T-helper 17 cell (primary cell): Measurements from ENCODE around the gene GRXCR2. TPM values are rescaled to one million over a fixed set of nuclear protein-coding genes. Genes with fewer than 3 reads are reported as not detected.
"Not testable (repeated sequence)": the region's sequence is repeated elsewhere in the genome, so short reads cannot be mapped to it uniquely, and the experiment has no call there.

Source experiments
- ATAC-seq: fragments of 150-1000 bp; cut with Tn5 transposase; 2 replicates; pipeline ENCODE4 v1.10.0; 2021; ENCODE audit warnings: mild to moderate bottlenecking, moderate library complexity
- DNase-seq, 3 donors: peaks; one replicate each; pipeline versions ENCODE4 v3.0.0 to v3.0.0-alpha.2; 2020 to 2021
- H3K9me3 ChIP-seq: one replicate; pipeline ENCODE4 v1.7.0; 2013; ENCODE audit warnings: low read length, mild to moderate bottlenecking; ENCODE audit not compliant: control insufficient read depth, poor library complexity, severe bottlenecking
- H3K27ac Mint-ChIP-seq: one replicate; pipeline ENCODE4 v1.8.0; 2022; ENCODE audit warnings: mild to moderate bottlenecking, moderate library complexity, mixed read lengths
- H3K27me3 Mint-ChIP-seq: one replicate; pipeline ENCODE4 v1.8.0; 2022; ENCODE audit warnings: mixed read lengths
- H3K36me3 Mint-ChIP-seq: one replicate; pipeline ENCODE4 v1.8.0; 2022; ENCODE audit warnings: low read depth, mixed read lengths
- H3K4me1 Mint-ChIP-seq: one replicate; pipeline ENCODE4 v1.8.0; 2022; ENCODE audit warnings: mild to moderate bottlenecking, mixed read lengths
- H3K4me3 Mint-ChIP-seq: one replicate; pipeline ENCODE4 v1.8.0; 2022; ENCODE audit warnings: mild to moderate bottlenecking, moderate library complexity, mixed read lengths
- total RNA-seq, 4 donors: library from RNA in 2 of 4; stranded (reverse) in 2 of 4; gene quantifications; one replicate each; pipeline ENCODE4 v1.2.3 and lab custom pipeline; 2022 to 2026

The GRXCR2 gene
- total RNA-seq, 2 donors from 2014 or later, result not detected

DNA sequence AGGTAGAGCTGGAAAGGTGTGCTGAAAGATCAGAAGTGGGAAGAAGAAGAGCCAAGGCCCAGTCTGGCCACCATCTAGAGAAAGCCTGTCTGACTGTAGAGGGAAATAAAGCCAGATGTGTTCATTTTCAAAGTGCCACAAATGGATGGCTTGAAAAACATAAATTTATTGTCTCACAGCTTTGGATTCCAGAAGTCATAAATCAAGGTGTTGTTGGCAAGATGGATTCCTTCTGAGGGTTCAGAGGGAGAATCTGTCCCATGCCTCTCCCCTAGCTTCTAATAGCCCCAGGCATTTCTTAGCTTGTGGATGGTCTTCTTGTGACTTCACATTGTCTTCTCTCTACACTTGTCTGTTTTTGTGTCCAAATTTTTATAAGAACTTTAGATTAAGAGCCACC is 31.5 kb downstream of the GRXCR2 start:
- ATAC-seq, result no peak
- H3K36me3 Mint-ChIP-seq, result no peaks in the 10 kb centered on the region
- H3K4me1 Mint-ChIP-seq, result peaks cover 2% of the 10 kb centered on the region
- DNase-seq, result no peak
- H3K27ac Mint-ChIP-seq, result no peak overlapping the region
- no peaks in the 10 kb centered on the region for H3K9me3 ChIP-seq
- peaks cover 29% of the 10 kb centered on the region for H3K27me3 Mint-ChIP-seq
- H3K4me3 Mint-ChIP-seq, result no peak overlapping the region

DNA sequence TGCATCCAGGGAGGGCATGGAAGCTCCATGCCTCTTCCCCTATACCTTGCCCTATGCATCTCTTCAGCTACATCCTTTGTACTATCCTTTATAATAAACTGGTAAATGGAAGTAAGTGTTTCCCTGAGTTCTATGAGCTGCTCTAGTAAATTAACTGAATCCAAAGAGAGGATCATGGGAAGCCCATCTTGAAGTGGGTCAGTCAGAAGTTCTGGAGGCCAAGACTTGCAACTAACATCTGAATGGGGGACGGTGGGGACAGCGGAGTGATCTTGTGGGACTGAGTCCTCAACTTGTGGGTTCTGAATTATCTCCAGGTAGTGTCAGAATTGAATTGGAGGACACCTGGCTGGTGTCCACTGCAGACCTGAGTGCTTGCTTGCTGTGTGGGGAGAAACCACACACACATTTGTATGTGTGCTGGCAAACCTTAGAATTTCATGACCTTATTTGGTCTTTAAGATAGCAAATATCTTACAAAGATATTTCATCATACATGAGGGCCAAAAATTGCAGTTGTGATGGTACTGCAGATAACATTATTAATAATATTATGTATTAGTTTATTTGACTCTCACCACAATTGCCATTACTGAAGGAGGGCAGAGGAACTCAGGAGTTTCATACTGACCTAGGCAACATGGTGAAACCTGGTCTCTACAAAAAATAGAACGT is 32.2 kb downstream of the GRXCR2 start:
- DNase-seq, result no peak
- peaks cover 6% of the 10 kb centered on the region for H3K4me1 Mint-ChIP-seq
- H3K27ac Mint-ChIP-seq, result no peak overlapping the region

DNA sequence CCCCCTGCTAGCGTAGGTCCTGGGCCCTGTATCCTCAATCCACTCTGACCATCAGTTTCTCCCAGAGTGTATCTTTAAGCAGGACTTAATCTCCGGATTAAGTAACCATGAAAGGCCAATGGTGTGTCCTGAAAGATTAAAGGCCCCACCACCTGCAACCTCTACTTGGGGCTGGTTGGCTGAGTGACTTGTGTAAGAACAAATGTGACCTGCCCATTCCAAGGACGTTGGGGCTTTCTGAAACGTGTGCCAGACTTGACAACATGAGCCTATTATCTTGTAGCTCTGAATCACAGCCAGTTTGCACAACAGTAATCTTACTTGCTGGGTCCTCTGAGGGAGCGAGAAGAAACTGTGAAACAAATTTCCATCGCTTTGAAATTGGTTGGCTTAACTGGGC is 34.5 kb downstream of the GRXCR2 start:
- H3K27me3 Mint-ChIP-seq, result peaks cover 19% of the 10 kb centered on the region
- DNase-seq (no peak), ATAC-seq (no peak)
- peaks cover 10% of the 10 kb centered on the region for H3K4me1 Mint-ChIP-seq
- H3K27ac Mint-ChIP-seq, result no peak overlapping the region
- H3K36me3 Mint-ChIP-seq, result no peaks in the 10 kb centered on the region
- H3K9me3 ChIP-seq, result no peaks in the 10 kb centered on the region
- H3K4me3 Mint-ChIP-seq, result no peak overlapping the region

More for the DNA sequence above, 32.2 kb downstream of the GRXCR2 start:
- no peak for ATAC-seq
- Mint-ChIP-seq H3K36me3 (no peaks in the 10 kb centered on the region), H3K27me3 (peaks cover 23% of the 10 kb centered on the region), H3K4me3 (no peak overlapping the region)
- H3K9me3 ChIP-seq, result no peaks in the 10 kb centered on the region

GRCh38 chr5:145836241-145836640 is 36.6 kb downstream of the GRXCR2 start:
- ATAC-seq, H3K9me3 ChIP-seq, H3K36me3 Mint-ChIP-seq, DNase-seq, H3K27ac Mint-ChIP-seq: not testable (repeated sequence)
- Mint-ChIP-seq H3K4me1 (peaks cover 16% of the 10 kb centered on the region), H3K4me3 (peak overlapping the region; percentile 87), H3K27me3 (peaks cover 13% of the 10 kb centered on the region)

DNA sequence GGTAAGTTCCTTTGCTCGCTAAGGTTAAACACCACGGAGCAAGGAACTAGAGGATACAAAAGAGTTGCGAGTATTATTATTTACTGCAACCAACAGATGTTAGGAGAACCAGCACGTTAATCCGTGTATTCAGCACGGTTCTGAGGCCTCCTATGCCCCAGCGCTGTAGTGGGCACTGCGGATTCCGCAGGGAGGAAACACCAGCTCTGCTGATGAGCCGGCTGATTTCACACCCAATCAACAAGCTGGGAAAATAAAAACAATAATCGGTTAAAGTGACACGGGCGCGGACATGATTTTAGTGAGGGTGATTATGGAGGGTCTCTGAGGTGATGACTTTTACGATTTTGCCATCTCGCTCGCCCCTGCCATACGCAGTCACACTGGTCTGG is 37.0 kb downstream of the GRXCR2 start:
- peaks cover 13% of the 10 kb centered on the region for H3K27me3 Mint-ChIP-seq
- no peak overlapping the region for H3K27ac Mint-ChIP-seq
- peaks cover 19% of the 10 kb centered on the region for H3K4me1 Mint-ChIP-seq
- DNase-seq (no peak), ATAC-seq (peak; percentile 36)
- no peaks in the 10 kb centered on the region for H3K9me3 ChIP-seq
- H3K36me3 Mint-ChIP-seq, result no peaks in the 10 kb centered on the region
- H3K4me3 Mint-ChIP-seq, result peak overlapping the region; percentile 87

GRCh38 chr5:145834917-145835847 is 37.6 kb downstream of the GRXCR2 start, which contains the start of gene PRELID2:
TSS of gene PRELID2 (minus strand) at chr5:145835342. CDS start at chr5:145835251, 91 bp downstream.
- DNase-seq, result peak; percentile 28 to 43 (median 35)
- no peaks in the 10 kb centered on the region for H3K9me3 ChIP-seq
- H3K36me3 Mint-ChIP-seq, result no peaks in the 10 kb centered on the region
- H3K4me1 Mint-ChIP-seq, result peaks cover 20% of the 10 kb centered on the region
- peak; percentile 87 for ATAC-seq
- peak within 1 kb of the TSS; percentile 51 for H3K27ac Mint-ChIP-seq
- H3K4me3 Mint-ChIP-seq, result peak within 1 kb of the TSS; percentile 87
- peaks cover 9% of the 10 kb centered on the region for H3K27me3 Mint-ChIP-seq

DNA sequence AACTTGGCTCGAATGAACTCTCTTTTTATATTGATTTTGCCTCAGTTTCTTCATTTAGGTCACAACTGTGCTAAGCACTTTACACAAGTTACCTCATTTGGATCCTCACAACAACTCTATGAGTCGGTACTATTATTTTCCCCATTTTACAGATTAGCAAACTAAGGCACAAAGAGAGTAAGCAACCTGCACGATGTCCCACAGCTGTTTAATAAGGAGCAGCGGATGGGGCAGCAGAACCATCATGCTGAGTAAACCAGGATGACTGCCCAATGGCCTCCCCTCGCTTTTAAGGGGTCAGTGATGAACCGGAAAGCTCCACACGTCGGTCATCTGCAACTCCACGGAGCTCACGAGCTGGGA is 38.3 kb downstream of the GRXCR2 start:
- Mint-ChIP-seq H3K27me3 (peaks cover 7% of the 10 kb centered on the region), H3K4me3 (peak overlapping the region; percentile 87), H3K27ac (no peak overlapping the region), H3K4me1 (peaks cover 21% of the 10 kb centered on the region), H3K36me3 (no peaks in the 10 kb centered on the region)
- ATAC-seq (no peak), DNase-seq (no peak)
- H3K9me3 ChIP-seq, result no peaks in the 10 kb centered on the region

GRCh38 chr5:145833631-145834200 is 39.1 kb downstream of the GRXCR2 start:
- H3K9me3 ChIP-seq, result no peaks in the 10 kb centered on the region
- Mint-ChIP-seq H3K36me3 (no peaks in the 10 kb centered on the region), H3K27me3 (peaks cover 7% of the 10 kb centered on the region), H3K4me1 (peaks cover 22% of the 10 kb centered on the region), H3K4me3 (peak overlapping the region; percentile 87), H3K27ac (peak overlapping the region; percentile 51)
- ATAC-seq (no peak), DNase-seq (no peak)

DNA sequence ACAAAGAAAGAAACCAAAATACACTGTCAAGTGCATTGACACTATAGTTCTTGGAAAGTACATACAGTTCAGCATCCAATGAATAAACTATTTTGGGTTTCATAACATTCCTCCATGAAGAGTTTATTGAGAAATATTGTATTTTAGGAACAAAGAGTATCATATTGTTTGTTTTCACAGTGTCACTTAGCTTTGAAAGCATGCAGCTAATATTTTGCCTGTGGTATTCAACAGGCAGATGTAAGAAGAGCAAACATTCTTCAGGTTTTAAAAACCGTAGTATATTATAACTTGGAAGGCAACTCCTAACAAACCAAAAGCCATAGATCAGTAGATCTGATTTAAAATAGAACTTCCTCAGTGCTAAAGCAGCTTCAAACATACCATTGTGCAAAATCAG is 42.2 kb downstream of the GRXCR2 start:
- H3K4me1 Mint-ChIP-seq, result peaks cover 17% of the 10 kb centered on the region
- H3K36me3 Mint-ChIP-seq, result no peaks in the 10 kb centered on the region
- DNase-seq (no peak), ATAC-seq (no peak)
- peaks cover 7% of the 10 kb centered on the region for H3K27me3 Mint-ChIP-seq
- H3K9me3 ChIP-seq, result no peaks in the 10 kb centered on the region
- H3K27ac Mint-ChIP-seq, result peak overlapping the region; percentile 11
- H3K4me3 Mint-ChIP-seq, result no peak overlapping the region

GRCh38 chr5:145829708-145830361 is 43.0 kb downstream of the GRXCR2 start:
- peaks cover 7% of the 10 kb centered on the region for H3K27me3 Mint-ChIP-seq
- no peak overlapping the region for H3K4me3 Mint-ChIP-seq
- H3K36me3 Mint-ChIP-seq, result no peaks in the 10 kb centered on the region
- DNase-seq (no peak), ATAC-seq (no peak)
- H3K9me3 ChIP-seq, result no peaks in the 10 kb centered on the region
- peaks cover 17% of the 10 kb centered on the region for H3K4me1 Mint-ChIP-seq
- peak overlapping the region; percentile 11 for H3K27ac Mint-ChIP-seq

DNA sequence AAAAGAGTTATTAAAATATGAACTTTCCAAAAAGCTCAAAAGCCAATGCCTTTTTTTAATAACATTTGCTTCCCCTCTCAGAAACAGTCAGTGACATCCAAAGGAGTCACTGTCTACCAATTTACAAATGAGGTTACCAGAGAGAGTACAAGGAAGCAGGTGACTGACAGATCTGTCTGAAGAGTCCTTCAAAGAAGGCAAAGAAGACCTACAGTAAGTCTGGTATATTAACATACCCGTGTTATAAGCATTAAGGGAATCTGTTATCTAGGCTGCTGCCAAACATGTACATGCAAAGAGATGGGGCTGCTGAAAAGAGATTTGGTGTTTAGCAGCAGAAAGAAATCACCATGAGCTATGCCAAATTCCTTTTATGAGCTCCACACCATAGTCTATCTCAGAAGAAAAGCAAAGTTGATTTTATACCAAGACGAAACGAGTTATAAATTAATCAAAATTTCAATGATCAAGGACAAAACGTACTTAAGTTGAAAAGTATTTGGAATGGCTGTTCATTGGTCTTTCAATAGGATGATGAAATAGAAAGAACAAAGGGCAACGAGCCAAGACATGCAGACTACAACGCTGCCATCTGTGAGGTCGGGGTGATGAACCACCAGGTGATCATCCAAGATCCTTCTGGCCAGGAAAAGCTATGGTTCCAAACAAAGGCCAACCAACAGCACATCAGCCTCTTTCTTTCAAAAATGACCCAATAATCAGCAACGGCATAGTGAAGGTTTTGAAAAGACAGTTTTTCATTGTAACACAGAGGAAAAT is 45.7 kb downstream of the GRXCR2 start:
- H3K9me3 ChIP-seq, result no peaks in the 10 kb centered on the region
- Mint-ChIP-seq H3K4me3 (no peak overlapping the region), H3K27me3 (no peaks in the 10 kb centered on the region), H3K27ac (no peak overlapping the region), H3K4me1 (peaks cover 8% of the 10 kb centered on the region), H3K36me3 (no peaks in the 10 kb centered on the region)
- ATAC-seq (no peak), DNase-seq (no peak)

DNA sequence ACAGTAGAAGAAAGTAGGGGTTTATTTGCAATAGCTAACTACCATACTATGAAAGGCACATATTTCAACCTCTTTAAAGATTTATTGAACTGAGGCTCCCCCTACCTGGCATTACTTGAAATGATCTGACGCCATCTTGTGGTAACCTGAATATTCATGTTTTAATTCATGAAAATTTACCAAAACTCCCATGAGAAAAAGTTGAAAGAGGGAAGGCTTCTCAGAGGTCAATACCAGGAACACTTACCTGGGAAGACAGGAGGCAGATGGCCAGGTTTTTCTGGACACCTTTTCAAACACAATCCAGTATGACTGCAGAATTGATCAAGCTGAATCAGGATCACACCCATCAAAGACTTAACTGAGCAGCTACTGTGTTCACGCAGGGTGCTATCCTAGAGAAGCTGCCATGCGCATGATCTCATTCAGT is 47.0 kb downstream of the GRXCR2 start:
- H3K27ac Mint-ChIP-seq, result no peak overlapping the region
- no peak for DNase-seq
- no peaks in the 10 kb centered on the region for H3K27me3 Mint-ChIP-seq
- H3K9me3 ChIP-seq, result no peaks in the 10 kb centered on the region
- peak; percentile 60 for ATAC-seq
- no peak overlapping the region for H3K4me3 Mint-ChIP-seq
- H3K4me1 Mint-ChIP-seq, result peaks cover 6% of the 10 kb centered on the region
- H3K36me3 Mint-ChIP-seq, result peaks cover 3% of the 10 kb centered on the region
